Measurements from ENCODE around the gene PTOV1. TPM values are rescaled to one million over a fixed set of nuclear protein-coding genes. Genes with fewer than 3 reads are reported as not detected.

The PTOV1 gene
- total and polyA plus RNA-seq, 10 of the 15 experiments (the other 5 are each of a cell fraction or from before 2014, with no cell fraction given): 3.2 to 83.5 (median 22.3) TPM

DNA sequence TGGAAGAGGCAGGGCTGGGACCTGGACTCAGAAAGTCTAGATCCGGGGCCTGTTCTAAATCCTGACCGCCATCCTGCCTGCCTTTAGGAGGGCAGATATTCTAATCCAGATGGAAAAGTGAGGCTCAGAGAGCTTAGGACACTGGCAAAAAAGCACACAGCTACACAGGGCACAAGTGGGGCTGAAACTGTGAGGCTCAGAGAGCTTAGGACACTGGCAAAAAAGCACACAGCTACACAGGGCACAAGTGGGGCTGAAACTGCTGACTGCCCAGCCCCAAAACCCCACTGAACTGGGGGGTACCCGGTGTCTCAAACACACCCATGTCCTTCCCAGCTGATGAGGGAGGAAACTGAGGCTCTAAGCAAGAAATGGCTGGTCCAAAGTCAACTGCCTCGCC lies 24.2 kb downstream of the PTOV1 start:
- in situ Hi-C loops (cut with MboI) (loop anchor here (25.0 kb wide), 1 partner anchor 1238 kb away; the partner anchor contains the start of genes CA11 and DBP), intact Hi-C loops (cut with micrococcal nuclease; ENCODE audit: unreplicated experiment) (loop anchor here (5.0 kb wide), 1 partner anchor 52 kb away; the partner anchor contains the start of genes ATF5 and NUP62)
- WGBS (ENCODE audit: insufficient coverage, insufficient replicate concordance, low lambda C conversion rate, missing lambda C conversion rate): 66% methylated on average over 4 of the region's 4 CpGs
- H3K27ac ChIP-seq (ENCODE audit: control insufficient read depth, insufficient read depth): peak overlapping the region; percentile 95
- ChIA-PET SMC1A (ENCODE audit: uncharacterized antibody, unreplicated experiment) (no interaction called here), CTCF (interaction anchor here (0.7 kb wide), 1 partner anchor 36 kb away, joined by 4 read pairs; no protein-coding TSS in a partner anchor), POLR2A (interaction anchor here (0.5 to 3.0 kb wide), 7 partner anchors 8 to 669 kb away, joined by 3 to 23 read pairs (median 4); partner anchors contain the start of genes AP2A1, ATF5, FUZ and NUP62), RAD21 (ENCODE audit: unreplicated experiment) (interaction anchor here (1.0 to 1.1 kb wide), 2 partner anchors 15 to 55 kb away, joined by 3 read pairs; no protein-coding TSS in a partner anchor)
- peak overlapping the region; percentile 84 for H3K9ac ChIP-seq (ENCODE audit: control insufficient read depth, insufficient read depth, low read length)
- peaks cover 26% of the 10 kb centered on the region for H3K79me2 ChIP-seq (ENCODE audit: control insufficient read depth, insufficient read depth, low read length)
- H3K27me3 ChIP-seq (replicated peaks in 1 of 2; ENCODE audit: control insufficient read depth in 2 of 2, insufficient read depth in 2 of 2, low read length in 1 of 2): no peaks in the 10 kb centered on the region
- no peaks in the 10 kb centered on the region; a peak in 2 of 4 replicates for H3K36me3 ChIP-seq (ENCODE audit: control insufficient read depth in 2 of 2, insufficient read depth in 2 of 2, low read length in 1 of 2)
- FAIRE-seq (no peak), DNase-seq (ENCODE audit: low read depth, low spot score) (no peak), ATAC-seq (no peak)
- H3K4me2 ChIP-seq (ENCODE audit: control insufficient read depth, insufficient read depth): peak overlapping the region; percentile 87
- H3K4me1 ChIP-seq (ENCODE audit: control insufficient read depth, insufficient read depth, low read length): peaks cover 28% of the 10 kb centered on the region
- no peaks in the 10 kb centered on the region for H3K9me3 ChIP-seq (replicated peaks; ENCODE audit: control insufficient read depth, insufficient read depth, low read length)
- no TSS peak for BruUV-seq (replicated peaks)
- no peaks in the 10 kb centered on the region for H4K20me1 ChIP-seq (ENCODE audit: control insufficient read depth, insufficient read depth)
- peak overlapping the region; percentile 90 for H3K4me3 ChIP-seq
- TF ChIP-seq CHD1 (IDR thresholded peaks at IDR 0.05; ENCODE audit: low read depth, low read length) (no peak), BMI1 (IDR thresholded peaks at IDR 0.05; ENCODE audit: borderline replicate concordance) (no peak), CREB1 (IDR thresholded peaks at IDR 0.05; ENCODE audit: low read depth) (no peak), ZBTB33 (IDR thresholded peaks at IDR 0.05) (no peak)
- no peak overlapping the region for H2AFZ ChIP-seq (ENCODE audit: control insufficient read depth, low read depth, low read length)

Data from GM12878 (cell line).